ENCODE data around the gene SLC2A4RG.

- no peak for TF ChIP-seq GATA2 (IDR thresholded peaks at IDR 0.05; ENCODE audit: low read depth, low read length)
- TF ChIP-seq GATA3 (IDR thresholded peaks at IDR 0.05; ENCODE audit: low read depth, low read length), result no peak
Observed at GRCh38 chr20:63767456-63767855, 27.9 kb downstream of the SLC2A4RG start.
